Measurements from ENCODE around the gene RPGRIP1L. TPM values are rescaled to one million over a fixed set of nuclear protein-coding genes. Genes with fewer than 3 reads are reported as not detected.
A peak's percentile ranks its signal among the peaks of the same experiment; 100 is the strongest.

The RPGRIP1L gene
- total and polyA plus RNA-seq, 9 donors: 5.3 to 10.0 (median 7.8) TPM

- Histone ChIP-seq H3K27ac (ENCODE audit: low read length) (no peak overlapping the region), H3K4me3 (ENCODE audit: low read length) (no peak overlapping the region), H3K9me3 (replicated peaks; ENCODE audit: control insufficient read depth, low read depth, low read length) (no peaks in the 10 kb centered on the region), H3K4me1 (ENCODE audit: control insufficient read depth, insufficient read depth, low read length) (no peaks in the 10 kb centered on the region), H3K36me3 (ENCODE audit: control insufficient read depth, insufficient read depth, low read length) (no peaks in the 10 kb centered on the region), H3K27me3 (ENCODE audit: control insufficient read depth, insufficient read depth, low read length) (no peaks in the 10 kb centered on the region)
- 69% methylated on average over 2 of the region's 8 CpGs for WGBS (ENCODE audit: insufficient coverage)
- DNase-seq: no peak
Observed at GRCh38 chr16:53565296-53565863, 138.3 kb downstream of the RPGRIP1L start.

GRCh38 chr16:53563426-53563825, 140.2 kb downstream of the RPGRIP1L start:
- no peaks in the 10 kb centered on the region for H3K27me3 ChIP-seq (ENCODE audit: control insufficient read depth, insufficient read depth, low read length)
- H3K36me3 ChIP-seq (ENCODE audit: control insufficient read depth, insufficient read depth, low read length): no peaks in the 10 kb centered on the region
- H3K27ac ChIP-seq (ENCODE audit: low read length): no peak overlapping the region
- no peak for DNase-seq
- WGBS (ENCODE audit: insufficient coverage): 75% methylated on average over 2 of the region's 4 CpGs
- no peak overlapping the region for H3K4me3 ChIP-seq (ENCODE audit: low read length)
- H3K4me1 ChIP-seq (ENCODE audit: control insufficient read depth, insufficient read depth, low read length): peaks cover 5% of the 10 kb centered on the region
- H3K9me3 ChIP-seq (replicated peaks; ENCODE audit: control insufficient read depth, low read depth, low read length): no peaks in the 10 kb centered on the region

- DNase-seq: no peak
- Histone ChIP-seq H3K4me1 (ENCODE audit: control insufficient read depth, insufficient read depth, low read length) (peaks cover 5% of the 10 kb centered on the region), H3K36me3 (ENCODE audit: control insufficient read depth, insufficient read depth, low read length) (no peaks in the 10 kb centered on the region), H3K9me3 (replicated peaks; ENCODE audit: control insufficient read depth, low read depth, low read length) (no peaks in the 10 kb centered on the region), H3K4me3 (ENCODE audit: low read length) (no peak overlapping the region), H3K27me3 (ENCODE audit: control insufficient read depth, insufficient read depth, low read length) (no peaks in the 10 kb centered on the region), H3K27ac (ENCODE audit: low read length) (no peak overlapping the region)
- 100% methylated on average over 3 of the region's 5 CpGs for WGBS (ENCODE audit: insufficient coverage)
Observed at GRCh38 chr16:53561101-53561888, 142.4 kb downstream of the RPGRIP1L start.

- 64% methylated on average over 3 of the region's 5 CpGs for WGBS (ENCODE audit: insufficient coverage)
- Histone ChIP-seq H3K9me3 (replicated peaks; ENCODE audit: control insufficient read depth, low read depth, low read length) (no peaks in the 10 kb centered on the region), H3K27ac (ENCODE audit: low read length) (peak overlapping the region; percentile 47), H3K4me3 (ENCODE audit: low read length) (no peak overlapping the region), H3K36me3 (ENCODE audit: control insufficient read depth, insufficient read depth, low read length) (no peaks in the 10 kb centered on the region), H3K4me1 (ENCODE audit: control insufficient read depth, insufficient read depth, low read length) (peaks cover 5% of the 10 kb centered on the region), H3K27me3 (ENCODE audit: control insufficient read depth, insufficient read depth, low read length) (no peaks in the 10 kb centered on the region)
- DNase-seq: peak; percentile 66
Observed at GRCh38 chr16:53559270-53559951, 144.2 kb downstream of the RPGRIP1L start.

- no peaks in the 10 kb centered on the region for H3K36me3 ChIP-seq (ENCODE audit: control insufficient read depth, insufficient read depth, low read length)
- DNase-seq: peak; percentile 91
- no peaks in the 10 kb centered on the region for H3K9me3 ChIP-seq (replicated peaks; ENCODE audit: control insufficient read depth, low read depth, low read length)
- no peaks in the 10 kb centered on the region for H3K27me3 ChIP-seq (ENCODE audit: control insufficient read depth, insufficient read depth, low read length)
- 27% methylated on average over 5 of the region's 5 CpGs for WGBS (ENCODE audit: insufficient coverage)
- peaks cover 5% of the 10 kb centered on the region for H3K4me1 ChIP-seq (ENCODE audit: control insufficient read depth, insufficient read depth, low read length)
- peak overlapping the region; percentile 47 for H3K27ac ChIP-seq (ENCODE audit: low read length)
- H3K4me3 ChIP-seq (ENCODE audit: low read length): no peak overlapping the region
Observed at GRCh38 chr16:53558710-53559109, 144.9 kb downstream of the RPGRIP1L start.

- Histone ChIP-seq H3K27ac (ENCODE audit: low read length) (no peak overlapping the region), H3K4me1 (ENCODE audit: control insufficient read depth, insufficient read depth, low read length) (peaks cover 5% of the 10 kb centered on the region), H3K9me3 (replicated peaks; ENCODE audit: control insufficient read depth, low read depth, low read length) (no peaks in the 10 kb centered on the region), H3K4me3 (ENCODE audit: low read length) (no peak overlapping the region), H3K36me3 (ENCODE audit: control insufficient read depth, insufficient read depth, low read length) (no peaks in the 10 kb centered on the region), H3K27me3 (ENCODE audit: control insufficient read depth, insufficient read depth, low read length) (peaks cover 3% of the 10 kb centered on the region)
- 96% methylated on average over 5 of the region's 8 CpGs for WGBS (ENCODE audit: insufficient coverage)
- DNase-seq: no peak
Observed at GRCh38 chr16:53556521-53556920, 147.1 kb downstream of the RPGRIP1L start.

- WGBS (ENCODE audit: insufficient coverage): 13% methylated on average over 12 of the region's 18 CpGs
- no peak overlapping the region for H3K4me3 ChIP-seq (ENCODE audit: low read length)
- peak; percentile 97 for DNase-seq
Observed at GRCh38 chr16:53549970-53550690, 153.5 kb downstream of the RPGRIP1L start.

More at GRCh38 chr16:53549970-53550690, 153.5 kb downstream of the RPGRIP1L start:
- peaks cover 14% of the 10 kb centered on the region for H3K4me1 ChIP-seq (ENCODE audit: control insufficient read depth, insufficient read depth, low read length)
- no peaks in the 10 kb centered on the region for H3K9me3 ChIP-seq (replicated peaks; ENCODE audit: control insufficient read depth, low read depth, low read length)
- peak overlapping the region; percentile 79 for H3K27ac ChIP-seq (ENCODE audit: low read length)
- H3K36me3 ChIP-seq (ENCODE audit: control insufficient read depth, insufficient read depth, low read length): no peaks in the 10 kb centered on the region
- peaks cover 17% of the 10 kb centered on the region for H3K27me3 ChIP-seq (ENCODE audit: control insufficient read depth, insufficient read depth, low read length)

Other genes with a start within 250 kb of the RPGRIP1L start
- 40.0 TPM for gene AKTIP, start 200.7 kb downstream of the RPGRIP1L start, total RNA-seq
- 10 to 100 TPM; 30.8 to 49.9 (median 35.2) TPM for gene AKTIP, start 200.7 kb downstream of the RPGRIP1L start, polyA plus RNA-seq (ENCODE audit: insufficient read depth in 1 of 8, insufficient read length in 8 of 8, low replicate concordance in 1 of 8)
- 69.1 TPM for gene FTO, start 297 bp upstream of the RPGRIP1L start, total RNA-seq
- gene FTO, start 297 bp upstream of the RPGRIP1L start, polyA plus RNA-seq (ENCODE audit: insufficient read depth in 1 of 8, insufficient read length in 8 of 8, low replicate concordance in 1 of 8): 10 to 100 TPM; 45.0 to 71.1 (median 54.4) TPM